H9 (cell line): Measurements from ENCODE around the gene MT1F. TPM values are rescaled to one million over a fixed set of nuclear protein-coding genes. Genes with fewer than 3 reads are reported as not detected.

ENCODE experiments used
- DNase-seq: peaks from one replicate; pipeline ENCODE4 v3.0.0-alpha.2; 2017
- H2AFZ ChIP-seq: one replicate; pipeline ENCODE4 v1.6.1; 2013; ENCODE audit warnings: mild to moderate bottlenecking, low read length, control low read depth, moderate library complexity
- H2AK5ac ChIP-seq: 2 replicates; pipeline ENCODE4 v1.6.1; 2013; ENCODE audit warnings: low read length, control low read depth, mixed read lengths; ENCODE audit not compliant: insufficient read length
- H2BK120ac ChIP-seq: one replicate; pipeline ENCODE4 v1.6.1; 2013; ENCODE audit warnings: low read depth, mild to moderate bottlenecking, low read length, control low read depth, inconsistent platforms; ENCODE audit not compliant: poor library complexity, severe bottlenecking
- H2BK12ac ChIP-seq: 2 replicates; pipeline ENCODE4 v1.6.1; 2013; ENCODE audit warnings: low read length, control low read depth, mixed read lengths, low read depth; ENCODE audit not compliant: insufficient read length
- H2BK15ac ChIP-seq: 2 replicates; pipeline ENCODE4 v1.6.1; 2013; ENCODE audit warnings: low read depth, low read length, control low read depth
- H2BK20ac ChIP-seq: one replicate; pipeline ENCODE4 v1.6.1; 2013; ENCODE audit warnings: low read depth, mild to moderate bottlenecking, low read length, control low read depth, inconsistent platforms; ENCODE audit not compliant: poor library complexity, severe bottlenecking
- H2BK5ac ChIP-seq: 2 replicates; pipeline ENCODE4 v1.6.1; 2013; ENCODE audit warnings: low read length, control low read depth, mixed read lengths; ENCODE audit not compliant: insufficient read length
- H3K14ac ChIP-seq: 2 replicates; pipeline ENCODE4 v1.6.1; 2013; ENCODE audit warnings: low read length, control low read depth; ENCODE audit not compliant: insufficient read depth
- H3K18ac ChIP-seq: 2 replicates; pipeline ENCODE4 v1.6.1; 2013; ENCODE audit warnings: low read depth, mild to moderate bottlenecking, mixed read lengths, low read length, control low read depth; ENCODE audit not compliant: insufficient read length
- H3K23ac ChIP-seq: 2 replicates; pipeline ENCODE4 v1.6.1; 2013; ENCODE audit warnings: low read length, control low read depth, mixed read lengths, low read depth; ENCODE audit not compliant: insufficient read length
- H3K23me2 ChIP-seq: 2 replicates; pipeline ENCODE4 v1.6.1; 2013; ENCODE audit warnings: low read depth, mild to moderate bottlenecking, mixed read lengths, low read length, control low read depth; ENCODE audit not compliant: insufficient read length, poor library complexity, severe bottlenecking
- H3K27ac ChIP-seq: 2 replicates; pipeline ENCODE4 v1.5.1; 2013; ENCODE audit warnings: low read length, control low read depth, mixed read lengths, low read depth; ENCODE audit not compliant: insufficient read length
- H3K27me3 ChIP-seq: 2 replicates; pipeline ENCODE4 v1.6.1; 2013; ENCODE audit warnings: low read length, control low read depth, inconsistent platforms; ENCODE audit not compliant: insufficient read depth
- H3K4ac ChIP-seq: 2 replicates; pipeline ENCODE4 v1.6.1; 2013; ENCODE audit warnings: low read depth, mild to moderate bottlenecking, control low read depth, inconsistent platforms, low read length, moderate library complexity
- H3K4me1 ChIP-seq: 2 replicates; pipeline ENCODE4 v1.6.1; 2013; ENCODE audit warnings: low read length, control low read depth, inconsistent platforms; ENCODE audit not compliant: insufficient read depth
- H3K4me2 ChIP-seq: 2 replicates; pipeline ENCODE4 v1.6.1; 2013; ENCODE audit warnings: low read length, control low read depth, mixed read lengths; ENCODE audit not compliant: insufficient read length, insufficient read depth
- H3K56ac ChIP-seq: 2 replicates; pipeline ENCODE4 v1.6.1; 2013; ENCODE audit warnings: low read depth, mild to moderate bottlenecking, mixed read lengths, low read length, control low read depth; ENCODE audit not compliant: insufficient read length
- H3K79me1 ChIP-seq: 2 replicates; pipeline ENCODE4 v1.6.1; 2013; ENCODE audit warnings: low read depth, mild to moderate bottlenecking, moderate library complexity, low read length, control low read depth, inconsistent platforms; ENCODE audit not compliant: insufficient read depth, poor library complexity, severe bottlenecking
- H3K79me2 ChIP-seq: 2 replicates; pipeline ENCODE4 v1.6.1; 2013; ENCODE audit warnings: low read length, control low read depth, inconsistent platforms; ENCODE audit not compliant: insufficient read depth
- H3K9ac ChIP-seq: 2 replicates; pipeline ENCODE4 v1.6.1; 2013; ENCODE audit warnings: low read length, control low read depth, mixed read lengths; ENCODE audit not compliant: insufficient read length; ENCODE audit errors: extremely low read depth
- H3K9me3 ChIP-seq: one replicate; pipeline ENCODE4 v1.6.1; 2013; ENCODE audit warnings: low read depth, low read length, inconsistent platforms; ENCODE audit not compliant: control insufficient read depth
- H3T11ph ChIP-seq: one replicate; pipeline ENCODE4 v1.6.1; 2013; ENCODE audit warnings: mild to moderate bottlenecking, low read length, control low read depth, inconsistent platforms
- H4K20me1 ChIP-seq: one replicate; pipeline ENCODE4 v1.6.1; 2013; ENCODE audit not compliant: control insufficient read depth, insufficient read length, insufficient read depth
- H4K5ac ChIP-seq: 2 replicates; pipeline ENCODE4 v1.6.1; 2013; ENCODE audit warnings: low read depth, mild to moderate bottlenecking, mixed read lengths, low read length, control low read depth; ENCODE audit not compliant: insufficient read length
- H4K8ac ChIP-seq: replicated peaks from 2 replicates; pipeline ENCODE4 v1.6.1; 2013; ENCODE audit warnings: low read length, control low read depth, mixed read lengths, low read depth; ENCODE audit not compliant: insufficient read length
- H4K91ac ChIP-seq: 2 replicates; pipeline ENCODE4 v1.6.1; 2013; ENCODE audit warnings: low read depth, mild to moderate bottlenecking, moderate library complexity, mixed read lengths, low read length, control low read depth; ENCODE audit not compliant: insufficient read length
- H3K27ac Mint-ChIP-seq, 3 experiments: 2 replicates in 2 of 3; 3 replicates in 1 of 3; pipeline ENCODE4 v1.8.0; 2020 to 2021; ENCODE audit warnings: mixed read lengths in 3 of 3, mild to moderate bottlenecking in 1 of 3, moderate library complexity in 1 of 3
- H3K27me3 Mint-ChIP-seq: 2 replicates; pipeline ENCODE4 v1.8.0; 2021; ENCODE audit warnings: low read depth, mild to moderate bottlenecking, moderate library complexity, mixed read lengths
- H3K36me3 Mint-ChIP-seq, 3 experiments: 2 replicates in 2 of 3; 3 replicates in 1 of 3; pipeline ENCODE4 v1.8.0; 2020 to 2021; ENCODE audit warnings: low read depth in 3 of 3, mixed read lengths in 3 of 3; ENCODE audit not compliant: insufficient read depth in 1 of 3
- H3K4me1 Mint-ChIP-seq, 2 experiments: 2 replicates each; pipeline ENCODE4 v1.8.0; 2020; ENCODE audit warnings: mixed read lengths in 2 of 2
- H3K4me3 Mint-ChIP-seq, 2 experiments: 2 replicates in 1 of 2; 3 replicates in 1 of 2; pipeline ENCODE4 v1.8.0; 2020 to 2021; ENCODE audit warnings: mild to moderate bottlenecking in 2 of 2, mixed read lengths in 2 of 2, moderate library complexity in 1 of 2
- H3K9me3 Mint-ChIP-seq, 2 experiments: 2 replicates in 1 of 2; 3 replicates in 1 of 2; pipeline ENCODE4 v1.8.0; 2020; ENCODE audit warnings: mild to moderate bottlenecking in 2 of 2, mixed read lengths in 2 of 2, moderate library complexity in 1 of 2
- CTCF ChIP-seq: fragments of 200-600 bp; sonication (generic); conservative IDR thresholded peaks from 3 replicates; pipeline ENCODE4 v1.8.0; 2021; ENCODE audit warnings: antibody characterized with exemption, mild to moderate bottlenecking
- WGBS: extraction: QIAGEN DNeasy Blood & Tissue Kit; methylation state at CpG from one replicate; pipeline ENCODE4 v1.1.7; 2013; ENCODE audit warnings: missing lambda C conversion rate, low lambda C conversion rate, mixed read lengths; ENCODE audit not compliant: insufficient read length; ENCODE audit errors: extremely low coverage; 5-methylcytosine and 5-hydroxymethylcytosine counted together
- total RNA-seq: library from RNA; stranded (reverse); gene quantifications from 2 replicates; pipeline ENCODE4 v1.2.1, GENCODE V29; 2021

The MT1F gene
- total RNA-seq, 1 experiment from 2014 or later, result 26.1 TPM

DNA sequence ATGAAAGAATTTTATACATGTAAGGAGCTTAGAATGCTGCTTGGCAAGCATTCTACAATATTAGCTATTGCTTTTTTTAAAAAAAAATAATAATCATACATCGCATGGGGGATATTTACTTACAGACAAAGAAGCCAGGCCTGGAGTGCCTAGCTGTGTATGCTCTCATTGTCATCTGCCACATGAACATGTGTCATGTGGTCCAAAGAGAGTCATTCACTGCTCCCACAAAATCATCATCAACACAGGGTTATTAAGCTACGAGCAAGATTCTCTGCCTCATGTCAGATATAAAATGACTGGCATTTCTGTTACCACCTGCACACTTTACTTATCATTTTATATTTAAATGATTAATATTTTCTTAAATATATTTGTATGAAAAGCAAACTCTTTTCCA is 34.1 kb upstream of the MT1F start:
- no peak overlapping the region for H2BK20ac ChIP-seq
- H3K9me3 ChIP-seq, result peaks cover 6% of the 10 kb centered on the region
- Mint-ChIP-seq H3K27ac (no peak overlapping the region), H3K27me3 (peaks cover 92% of the 10 kb centered on the region), H3K4me1 (peaks cover 49 to 63% of the 10 kb centered on the region in 2 experiments), H3K4me3 (no peak overlapping the region), H3K36me3 (peaks cover 5 to 8% (median 5%) of the 10 kb centered on the region in 3 experiments), H3K9me3 (peaks cover 3 to 19% of the 10 kb centered on the region in 2 experiments; a peak in 3 of 5 replicates)
- no peak overlapping the region for H3K23ac ChIP-seq
- H3K27me3 ChIP-seq, result peaks cover 55% of the 10 kb centered on the region
- no peaks in the 10 kb centered on the region; the same call in 1 of the 2 replicates for H3K4me1 ChIP-seq
- no peaks in the 10 kb centered on the region for H3K79me1 ChIP-seq
- no peak overlapping the region for H2BK5ac ChIP-seq
- H3K14ac ChIP-seq, result no peak overlapping the region
- no peak overlapping the region for H3K4me2 ChIP-seq
- no peak overlapping the region for H3K18ac ChIP-seq
- H3K56ac ChIP-seq, result no peak overlapping the region
- no peaks in the 10 kb centered on the region for H4K20me1 ChIP-seq
- H2AFZ ChIP-seq, result no peak overlapping the region
- no peak overlapping the region for H3K27ac ChIP-seq
- DNase-seq, result no peak
- H2BK12ac ChIP-seq, result no peak overlapping the region
- H4K91ac ChIP-seq, result no peak overlapping the region
- H3K79me2 ChIP-seq, result no peaks in the 10 kb centered on the region
- no peak overlapping the region for H4K5ac ChIP-seq
- no peak overlapping the region for H2AK5ac ChIP-seq
- no peak overlapping the region for H3K9ac ChIP-seq
- no peak overlapping the region for H2BK120ac ChIP-seq
- no peak overlapping the region for H2BK15ac ChIP-seq
- H3K23me2 ChIP-seq, result peaks cover 9% of the 10 kb centered on the region
- no CpG with 5 or more reads among the region's 2 CpGs for WGBS
- no peak overlapping the region for H3K4ac ChIP-seq
- H4K8ac ChIP-seq, result no peak overlapping the region
- no peak for TF ChIP-seq CTCF
- H3T11ph ChIP-seq, result no peak overlapping the region
